Bone marrow (tissue), 2 donors: ENCODE results near the gene VASN.
"Not testable (repeated sequence)": the region's sequence is repeated elsewhere in the genome, so short reads cannot be mapped to it uniquely, and the experiment has no call there.

Experiments used
- DNase-seq, 2 donors: peaks; one replicate each; lab custom pipeline; 2025; lab: John Stamatoyannopoulos, UW

The VASN gene

GRCh38 chr16:4385066-4385788 lies 13.6 kb downstream of the VASN start:
- DNase-seq: no peak

- DNase-seq: no peak
Measured at GRCh38 chr16:4385789-4386450, 14.3 kb downstream of the VASN start.

GRCh38 chr16:4386451-4386805 lies 14.8 kb downstream of the VASN start:
- DNase-seq: no peak

GRCh38 chr16:4386951-4387565 lies 15.4 kb downstream of the VASN start:
- no peak for DNase-seq

GRCh38 chr16:4387781-4388180 lies 16.1 kb downstream of the VASN start:
- DNase-seq: no peak

GRCh38 chr16:4388271-4389021 lies 16.8 kb downstream of the VASN start:
- no peak for DNase-seq

GRCh38 chr16:4389051-4389955 lies 17.7 kb downstream of the VASN start:
- no peak for DNase-seq

- DNase-seq: no peak
Measured at GRCh38 chr16:4390266-4391260, 18.9 kb downstream of the VASN start.

- no peak for DNase-seq
Measured at GRCh38 chr16:4391631-4392381, 20.2 kb downstream of the VASN start.

GRCh38 chr16:4392382-4393239 lies 21.0 kb downstream of the VASN start:
- no peak for DNase-seq

- no peak for DNase-seq
Measured at GRCh38 chr16:4393240-4393600, 21.6 kb downstream of the VASN start.

- DNase-seq: not testable (repeated sequence)
Measured at GRCh38 chr16:4393850-4394249, 22.2 kb downstream of the VASN start.

- DNase-seq: no peak
Measured at GRCh38 chr16:4395055-4395726, 23.5 kb downstream of the VASN start.

GRCh38 chr16:4399001-4399730 lies 27.5 kb downstream of the VASN start:
- no peak for DNase-seq

- no peak for DNase-seq
Measured at GRCh38 chr16:4401094-4401501, 29.4 kb downstream of the VASN start.

GRCh38 chr16:4401510-4401909 lies 29.9 kb downstream of the VASN start:
- no peak for DNase-seq

GRCh38 chr16:4402439-4403132 lies 30.9 kb downstream of the VASN start:
- peak; percentile 25 to 52 for DNase-seq
